Choroid plexus epithelial cell (primary cell): Measurements from ENCODE around the gene ASIC5.
A peak's percentile ranks its signal among the peaks of the same experiment; 100 is the strongest.

ENCODE experiments used
- DNase-seq: peaks from one replicate; pipeline ENCODE4 v3.0.0-alpha.2; 2010; ENCODE audit warnings: low read depth
- H3K4me3 ChIP-seq: 2 replicates; pipeline ENCODE4 v1.5.1; 2011; ENCODE audit warnings: low read depth, mild to moderate bottlenecking, control low read depth, low read length, moderate library complexity
- CTCF ChIP-seq: conservative IDR thresholded peaks from 2 replicates; pipeline ENCODE4 v1.5.1; 2011; ENCODE audit warnings: low read depth, mild to moderate bottlenecking, control low read depth, inconsistent platforms, low read length, moderate library complexity

Gene ASIC5

GRCh38 chr4:155853189-155853588 is 12.9 kb downstream of the ASIC5 start:
- no peak for TF ChIP-seq CTCF
- no peak overlapping the region for H3K4me3 ChIP-seq
- DNase-seq: no peak

GRCh38 chr4:155849042-155849441 is 17.0 kb downstream of the ASIC5 start:
- DNase-seq: no peak
- H3K4me3 ChIP-seq: no peak overlapping the region
- TF ChIP-seq CTCF: no peak

- no peak for DNase-seq
- TF ChIP-seq CTCF: no peak
- no peak overlapping the region for H3K4me3 ChIP-seq
Measured at GRCh38 chr4:155846929-155847328, 19.1 kb downstream of the ASIC5 start.

- H3K4me3 ChIP-seq: no peak overlapping the region
- TF ChIP-seq CTCF: no peak
Measured at GRCh38 chr4:155842080-155842479, 24.0 kb downstream of the ASIC5 start.

GRCh38 chr4:155837203-155837796 is 28.8 kb downstream of the ASIC5 start:
- no peak overlapping the region for H3K4me3 ChIP-seq
- no peak for DNase-seq
- TF ChIP-seq CTCF: no peak

More at GRCh38 chr4:155842080-155842479, 24.0 kb downstream of the ASIC5 start:
- DNase-seq: no peak

GRCh38 chr4:155832664-155833063 is 33.4 kb downstream of the ASIC5 start:
- TF ChIP-seq CTCF: no peak
- DNase-seq: no peak
- no peak overlapping the region for H3K4me3 ChIP-seq

- peak; percentile 13 for DNase-seq
- TF ChIP-seq CTCF: no peak
- no peak overlapping the region for H3K4me3 ChIP-seq
Measured at GRCh38 chr4:155828628-155829027, 37.4 kb downstream of the ASIC5 start.
